GM12865 (cell line): ENCODE data around the gene ARHGEF17.

Experiments
- DNase-seq: peaks from one replicate; pipeline ENCODE4 v3.0.0; 2010; ENCODE audit warnings: low read depth
- H3K4me3 ChIP-seq: 2 replicates; pipeline ENCODE4 v1.5.1; 2011; ENCODE audit warnings: mild to moderate bottlenecking, low read depth, low read length, control low read depth
- TF ChIP-seq, protein P1 (sequence below): IDR thresholded peaks from 2 replicates; pipeline ENCODE4 v1.5.1; 2011; ENCODE audit warnings: low read length, control low read depth, low read depth, inconsistent platforms; ENCODE audit not compliant: insufficient read depth; ENCODE audit errors: missing control alignments

The ARHGEF17 gene, protein sequence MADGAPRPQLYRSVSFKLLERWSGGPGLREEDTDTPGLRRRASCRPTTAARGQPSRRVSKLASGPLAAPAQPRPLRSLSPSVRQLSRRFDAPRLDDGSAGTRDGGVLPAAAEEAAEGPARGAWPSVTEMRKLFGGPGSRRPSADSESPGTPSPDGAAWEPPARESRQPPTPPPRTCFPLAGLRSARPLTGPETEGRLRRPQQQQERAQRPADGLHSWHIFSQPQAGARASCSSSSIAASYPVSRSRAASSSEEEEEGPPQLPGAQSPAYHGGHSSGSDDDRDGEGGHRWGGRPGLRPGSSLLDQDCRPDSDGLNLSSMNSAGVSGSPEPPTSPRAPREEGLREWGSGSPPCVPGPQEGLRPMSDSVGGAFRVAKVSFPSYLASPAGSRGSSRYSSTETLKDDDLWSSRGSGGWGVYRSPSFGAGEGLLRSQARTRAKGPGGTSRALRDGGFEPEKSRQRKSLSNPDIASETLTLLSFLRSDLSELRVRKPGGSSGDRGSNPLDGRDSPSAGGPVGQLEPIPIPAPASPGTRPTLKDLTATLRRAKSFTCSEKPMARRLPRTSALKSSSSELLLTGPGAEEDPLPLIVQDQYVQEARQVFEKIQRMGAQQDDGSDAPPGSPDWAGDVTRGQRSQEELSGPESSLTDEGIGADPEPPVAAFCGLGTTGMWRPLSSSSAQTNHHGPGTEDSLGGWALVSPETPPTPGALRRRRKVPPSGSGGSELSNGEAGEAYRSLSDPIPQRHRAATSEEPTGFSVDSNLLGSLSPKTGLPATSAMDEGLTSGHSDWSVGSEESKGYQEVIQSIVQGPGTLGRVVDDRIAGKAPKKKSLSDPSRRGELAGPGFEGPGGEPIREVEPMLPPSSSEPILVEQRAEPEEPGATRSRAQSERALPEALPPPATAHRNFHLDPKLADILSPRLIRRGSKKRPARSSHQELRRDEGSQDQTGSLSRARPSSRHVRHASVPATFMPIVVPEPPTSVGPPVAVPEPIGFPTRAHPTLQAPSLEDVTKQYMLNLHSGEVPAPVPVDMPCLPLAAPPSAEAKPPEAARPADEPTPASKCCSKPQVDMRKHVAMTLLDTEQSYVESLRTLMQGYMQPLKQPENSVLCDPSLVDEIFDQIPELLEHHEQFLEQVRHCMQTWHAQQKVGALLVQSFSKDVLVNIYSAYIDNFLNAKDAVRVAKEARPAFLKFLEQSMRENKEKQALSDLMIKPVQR (N-terminal part only)

DNA sequence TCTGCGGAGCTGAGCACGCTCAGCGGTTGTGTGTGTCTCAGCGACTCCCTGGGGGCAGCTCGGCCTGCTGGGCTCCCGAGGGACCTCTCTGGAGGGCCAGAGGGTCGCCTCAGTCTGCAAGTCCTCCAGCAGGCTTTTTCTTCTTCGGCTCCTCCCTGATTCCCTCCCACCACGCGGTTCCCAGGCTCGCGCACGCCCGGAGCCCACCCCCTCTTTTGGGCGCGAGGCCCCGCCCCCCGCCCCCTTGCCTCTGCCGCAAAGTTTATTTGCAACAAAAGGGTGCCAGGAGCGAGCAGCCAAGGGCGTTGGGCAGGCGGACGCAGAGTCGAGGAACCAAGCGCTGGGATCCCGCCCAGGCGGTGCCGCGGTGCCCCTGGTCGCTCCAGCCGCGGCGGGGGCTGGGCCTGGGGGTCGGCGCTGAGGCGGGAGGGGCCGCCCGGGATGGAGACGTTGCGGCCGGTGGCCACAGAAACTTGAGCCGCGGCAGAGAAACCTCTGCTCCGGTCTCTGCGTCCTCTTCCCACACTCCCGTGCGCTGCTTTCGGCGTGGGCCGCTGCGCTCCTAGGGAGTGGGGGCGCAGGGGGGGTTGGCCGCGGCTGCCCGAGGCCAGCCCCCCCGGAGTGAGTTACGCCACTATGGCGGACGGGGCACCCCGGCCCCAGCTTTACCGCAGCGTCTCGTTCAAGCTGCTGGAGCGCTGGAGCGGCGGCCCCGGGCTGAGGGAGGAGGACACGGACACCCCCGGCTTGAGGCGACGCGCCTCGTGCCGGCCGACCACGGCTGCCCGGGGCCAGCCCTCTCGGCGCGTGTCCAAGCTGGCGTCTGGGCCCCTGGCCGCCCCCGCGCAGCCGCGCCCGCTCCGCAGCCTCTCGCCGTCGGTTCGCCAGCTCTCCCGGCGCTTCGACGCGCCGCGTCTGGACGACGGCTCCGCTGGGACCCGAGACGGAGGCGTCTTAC is at the start of gene ARHGEF17:
Gene ARHGEF17 (plus strand): TSS at position 274 of the 958 bp plus-strand sequence. CDS start 363 bp downstream, at position 637.
- H3K4me3 ChIP-seq, result peak within 1 kb of the TSS; percentile 72
- DNase-seq, result peak; percentile 78
- TF ChIP-seq, protein P1, sequence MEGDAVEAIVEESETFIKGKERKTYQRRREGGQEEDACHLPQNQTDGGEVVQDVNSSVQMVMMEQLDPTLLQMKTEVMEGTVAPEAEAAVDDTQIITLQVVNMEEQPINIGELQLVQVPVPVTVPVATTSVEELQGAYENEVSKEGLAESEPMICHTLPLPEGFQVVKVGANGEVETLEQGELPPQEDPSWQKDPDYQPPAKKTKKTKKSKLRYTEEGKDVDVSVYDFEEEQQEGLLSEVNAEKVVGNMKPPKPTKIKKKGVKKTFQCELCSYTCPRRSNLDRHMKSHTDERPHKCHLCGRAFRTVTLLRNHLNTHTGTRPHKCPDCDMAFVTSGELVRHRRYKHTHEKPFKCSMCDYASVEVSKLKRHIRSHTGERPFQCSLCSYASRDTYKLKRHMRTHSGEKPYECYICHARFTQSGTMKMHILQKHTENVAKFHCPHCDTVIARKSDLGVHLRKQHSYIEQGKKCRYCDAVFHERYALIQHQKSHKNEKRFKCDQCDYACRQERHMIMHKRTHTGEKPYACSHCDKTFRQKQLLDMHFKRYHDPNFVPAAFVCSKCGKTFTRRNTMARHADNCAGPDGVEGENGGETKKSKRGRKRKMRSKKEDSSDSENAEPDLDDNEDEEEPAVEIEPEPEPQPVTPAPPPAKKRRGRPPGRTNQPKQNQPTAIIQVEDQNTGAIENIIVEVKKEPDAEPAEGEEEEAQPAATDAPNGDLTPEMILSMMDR, result no peak

DNA sequence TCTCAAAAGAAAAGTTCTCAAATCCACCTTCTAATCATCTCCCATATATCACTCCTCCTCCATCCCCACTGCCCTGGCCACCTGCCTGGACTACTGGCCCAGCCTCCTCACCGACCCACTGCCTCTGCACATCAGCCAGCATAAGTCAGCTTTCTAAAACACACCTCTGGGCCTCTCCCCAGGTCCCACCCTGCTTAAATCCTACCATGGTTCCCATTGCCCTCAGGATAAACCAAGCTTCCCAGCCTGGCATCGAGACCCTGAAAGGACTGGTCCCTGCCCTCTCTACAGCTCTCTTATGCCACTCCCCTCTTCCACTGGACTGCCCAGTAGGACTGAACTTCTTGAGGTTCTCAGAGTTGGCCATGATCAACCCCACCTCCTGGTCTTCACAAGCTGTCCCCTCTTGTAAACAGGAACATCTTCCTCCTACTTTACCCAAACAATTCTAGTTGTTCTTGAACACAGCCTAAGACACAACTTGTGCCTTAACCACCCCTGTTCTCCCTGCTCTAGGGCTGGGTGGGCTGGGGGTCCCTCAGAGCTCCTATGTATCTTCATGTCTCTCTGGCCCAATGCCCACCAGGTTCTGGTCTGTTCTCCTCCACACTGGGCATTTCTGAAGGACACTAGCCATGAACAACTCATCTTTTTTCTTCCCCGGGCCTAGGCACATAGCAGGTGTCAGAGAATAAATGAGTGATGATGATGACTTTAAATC is 48.5 kb upstream of the ARHGEF17 start:
- DNase-seq, result no peak
- TF ChIP-seq, protein P1, result no peak
- no peak overlapping the region for H3K4me3 ChIP-seq

DNA sequence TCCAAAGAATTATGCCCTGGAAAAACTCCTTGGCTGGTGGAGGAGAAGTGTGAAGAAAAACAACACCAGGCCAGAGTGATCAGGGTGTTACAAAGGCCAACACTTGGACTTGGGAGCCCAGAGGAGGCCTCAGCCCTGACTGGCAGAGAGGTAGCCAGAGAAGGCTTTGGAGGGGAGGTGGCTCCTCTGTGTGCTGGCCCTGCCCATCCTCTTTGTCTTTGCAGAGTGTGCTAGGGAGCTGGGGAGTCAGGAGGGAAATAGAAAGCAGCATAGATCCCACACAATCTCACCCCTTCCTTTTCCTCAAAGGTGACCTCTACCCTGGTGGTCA is 48.0 kb upstream of the ARHGEF17 start:
- TF ChIP-seq, protein P1, result no peak
- DNase-seq, result no peak
- H3K4me3 ChIP-seq, result no peak overlapping the region

DNA sequence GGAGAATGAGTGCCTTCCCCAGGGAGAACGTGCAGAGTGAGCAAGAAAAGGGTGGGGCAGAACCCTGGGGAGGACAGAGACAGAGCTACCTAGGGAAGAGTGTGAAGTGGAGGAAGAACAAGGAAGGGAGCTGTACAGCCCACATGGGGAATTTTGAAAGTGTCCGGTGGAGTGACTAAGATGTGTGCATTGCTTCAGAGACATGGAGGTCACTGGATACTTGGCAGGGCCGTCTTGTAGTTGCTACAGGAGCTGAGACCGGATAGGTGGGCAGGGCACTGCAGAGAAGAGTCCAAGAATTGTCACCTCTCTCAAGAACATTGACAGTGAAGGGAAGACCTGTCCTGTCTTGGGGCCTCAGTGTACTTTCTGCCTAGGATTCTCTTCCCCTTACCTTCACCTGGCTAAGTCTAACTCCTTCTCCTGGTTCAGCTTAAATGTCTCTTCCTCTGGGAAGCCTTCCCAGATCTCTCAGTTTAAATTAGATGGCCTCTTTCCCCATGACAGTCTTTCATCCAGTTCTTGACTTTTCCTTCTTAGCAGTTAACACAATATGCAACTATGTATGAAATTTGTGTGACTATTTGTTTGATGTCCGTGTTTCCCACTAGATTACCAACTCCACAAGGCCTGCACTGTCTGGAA is 45.1 kb upstream of the ARHGEF17 start:
- no peak overlapping the region for H3K4me3 ChIP-seq
- TF ChIP-seq, protein P1, result no peak
- no peak for DNase-seq

DNA sequence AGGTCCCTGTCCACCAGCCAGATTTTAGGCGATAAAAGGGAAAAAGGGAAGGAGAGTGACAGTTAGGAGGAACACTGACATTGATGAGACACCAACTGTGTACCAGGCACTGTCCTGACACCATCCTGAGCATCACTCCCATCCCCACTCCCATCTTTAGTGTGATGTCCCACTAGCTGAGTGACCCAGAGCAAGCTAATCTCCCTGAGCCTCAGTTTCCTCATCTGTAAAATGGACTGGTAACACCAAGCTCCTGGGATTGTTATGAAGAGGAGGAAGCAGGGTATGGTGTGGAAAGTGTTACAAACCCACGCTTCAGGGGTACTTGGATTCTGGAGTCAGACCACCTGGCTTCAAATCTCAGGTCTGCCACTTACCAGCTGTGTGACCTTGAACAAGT is 44.4 kb upstream of the ARHGEF17 start:
- H3K4me3 ChIP-seq, result no peak overlapping the region
- no peak for DNase-seq
- TF ChIP-seq, protein P1, result no peak
